GM12801 (cell line): Measurements from ENCODE around the gene SPRYD3.

Experiments used
- TF ChIP-seq, protein P1 (sequence below): IDR thresholded peaks from one replicate; pipeline ENCODE4 v1.5.1; 2011; ENCODE audit warnings: control low read depth; ENCODE audit not compliant: insufficient read length; ENCODE audit errors: extremely low read depth

The SPRYD3 gene

DNA sequence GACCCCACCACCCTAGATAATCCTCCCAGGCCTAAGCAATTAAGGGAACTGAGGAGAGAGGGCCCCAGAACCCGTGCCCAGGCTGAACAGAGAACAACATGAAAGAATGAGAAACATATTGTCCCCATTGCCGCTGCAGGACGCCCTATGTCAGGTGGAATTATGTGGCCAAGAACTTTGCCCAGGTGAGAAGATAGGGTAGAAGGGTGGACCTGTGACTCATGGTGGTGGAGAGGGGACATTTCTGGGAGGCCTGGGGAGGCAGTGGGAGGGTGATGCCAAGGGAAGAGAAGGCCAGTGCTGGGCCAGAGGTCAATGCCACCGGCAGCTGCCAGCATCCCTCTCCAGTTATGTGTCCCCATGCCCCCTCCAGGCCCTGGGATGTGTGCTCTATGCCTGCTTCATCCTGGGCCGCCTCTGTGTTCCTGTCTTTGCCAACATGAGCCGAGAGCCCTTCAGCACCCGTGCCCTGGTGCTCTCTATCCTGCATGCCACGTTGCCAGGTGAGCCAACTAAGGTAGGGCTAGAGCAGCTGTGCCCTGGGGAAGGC lies 39.6 kb upstream of the SPRYD3 start:
- TF ChIP-seq, protein P1, sequence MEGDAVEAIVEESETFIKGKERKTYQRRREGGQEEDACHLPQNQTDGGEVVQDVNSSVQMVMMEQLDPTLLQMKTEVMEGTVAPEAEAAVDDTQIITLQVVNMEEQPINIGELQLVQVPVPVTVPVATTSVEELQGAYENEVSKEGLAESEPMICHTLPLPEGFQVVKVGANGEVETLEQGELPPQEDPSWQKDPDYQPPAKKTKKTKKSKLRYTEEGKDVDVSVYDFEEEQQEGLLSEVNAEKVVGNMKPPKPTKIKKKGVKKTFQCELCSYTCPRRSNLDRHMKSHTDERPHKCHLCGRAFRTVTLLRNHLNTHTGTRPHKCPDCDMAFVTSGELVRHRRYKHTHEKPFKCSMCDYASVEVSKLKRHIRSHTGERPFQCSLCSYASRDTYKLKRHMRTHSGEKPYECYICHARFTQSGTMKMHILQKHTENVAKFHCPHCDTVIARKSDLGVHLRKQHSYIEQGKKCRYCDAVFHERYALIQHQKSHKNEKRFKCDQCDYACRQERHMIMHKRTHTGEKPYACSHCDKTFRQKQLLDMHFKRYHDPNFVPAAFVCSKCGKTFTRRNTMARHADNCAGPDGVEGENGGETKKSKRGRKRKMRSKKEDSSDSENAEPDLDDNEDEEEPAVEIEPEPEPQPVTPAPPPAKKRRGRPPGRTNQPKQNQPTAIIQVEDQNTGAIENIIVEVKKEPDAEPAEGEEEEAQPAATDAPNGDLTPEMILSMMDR: no peak

DNA sequence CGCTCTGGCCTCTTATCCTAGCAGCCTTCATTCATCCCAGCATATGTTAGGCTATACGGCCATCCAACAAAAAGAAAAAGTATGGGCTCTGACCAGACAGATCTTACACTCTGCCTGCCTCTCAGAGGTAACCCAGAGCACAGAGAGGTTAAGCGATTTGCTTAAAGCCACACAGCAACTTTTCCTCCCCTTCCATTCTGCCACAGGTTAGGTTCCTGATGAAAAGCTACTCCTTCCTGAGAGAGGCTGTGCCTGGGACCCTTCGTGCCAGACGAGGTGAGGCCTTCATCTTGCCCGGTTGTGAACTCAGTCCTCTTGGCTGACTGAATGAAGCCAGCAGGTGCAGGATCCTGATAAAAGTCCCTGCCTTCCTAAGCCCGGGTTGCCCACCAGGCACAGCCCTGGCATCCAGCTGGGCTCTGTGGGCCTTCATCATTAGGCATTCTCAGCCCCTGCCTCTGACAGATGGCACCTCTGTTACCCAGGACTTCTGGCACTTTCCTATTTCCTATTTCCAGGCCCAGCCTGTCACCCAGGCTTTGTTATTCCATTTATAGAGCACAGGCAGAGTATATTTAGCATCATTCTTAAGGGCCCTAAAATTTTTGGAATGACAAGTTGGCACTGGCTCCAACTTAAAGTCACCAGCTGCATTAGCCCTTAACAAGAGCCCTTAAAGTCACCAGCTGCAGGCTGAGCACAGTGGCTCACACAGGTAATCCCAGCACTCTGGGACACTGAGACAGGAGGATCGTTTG lies 36.9 kb upstream of the SPRYD3 start:
- TF ChIP-seq, protein P1: no peak

DNA sequence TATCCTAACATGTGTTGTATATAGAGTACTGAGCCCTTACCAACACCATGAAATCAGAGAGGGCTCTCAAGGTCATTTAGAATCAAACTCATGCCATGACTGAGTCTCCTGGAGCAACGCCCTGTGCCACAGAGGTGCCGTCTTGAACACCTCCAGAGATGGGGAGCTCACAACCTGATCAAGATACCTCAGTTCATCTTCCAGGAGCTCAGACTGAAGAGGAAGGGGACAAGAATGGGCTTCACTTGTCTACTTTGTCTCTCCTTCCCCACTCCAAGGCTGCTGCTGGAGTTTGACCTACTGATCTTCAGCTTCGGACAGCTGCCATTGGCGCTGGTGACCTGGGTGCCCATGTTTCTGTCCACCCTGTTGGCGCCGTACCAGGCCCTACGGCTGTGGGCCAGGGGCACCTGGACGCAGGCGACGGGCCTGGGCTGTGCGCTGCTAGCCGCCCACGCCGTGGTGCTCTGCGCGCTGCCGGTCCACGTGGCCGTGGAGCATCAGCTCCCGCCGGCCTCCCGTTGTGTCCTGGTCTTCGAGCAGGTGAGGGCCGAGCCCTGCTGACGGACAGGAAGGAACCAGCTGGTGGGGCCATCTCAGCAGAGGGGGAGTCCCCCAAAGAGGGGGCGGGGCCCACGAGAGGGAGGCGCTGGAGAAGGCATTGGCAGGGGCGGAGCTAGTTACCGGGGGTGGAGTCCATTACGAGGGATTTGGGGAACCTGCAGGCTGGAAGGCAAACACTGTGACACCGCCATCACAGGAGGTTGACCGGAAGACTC lies 36.1 kb upstream of the SPRYD3 start:
- TF ChIP-seq, protein P1: no peak

DNA sequence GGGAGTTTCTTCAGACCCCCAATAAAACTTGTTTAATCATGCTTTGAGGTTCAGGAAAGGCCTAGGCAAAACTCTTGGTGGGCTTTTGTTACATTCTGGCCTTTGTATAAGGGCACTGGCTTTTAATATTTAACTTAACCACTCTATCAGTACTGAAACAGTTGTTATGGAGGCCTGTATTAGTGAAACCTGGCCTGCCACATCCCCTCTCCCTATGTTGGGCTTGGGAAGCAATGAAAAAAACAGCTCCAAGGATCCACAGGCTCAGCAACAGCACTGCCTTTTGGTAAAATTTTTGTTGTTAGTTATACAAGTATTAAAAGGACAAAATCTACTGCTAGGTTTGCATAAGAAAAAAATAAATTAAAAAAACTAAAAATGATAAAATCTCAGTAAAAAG lies 34.8 kb upstream of the SPRYD3 start:
- TF ChIP-seq, protein P1: no peak

DNA sequence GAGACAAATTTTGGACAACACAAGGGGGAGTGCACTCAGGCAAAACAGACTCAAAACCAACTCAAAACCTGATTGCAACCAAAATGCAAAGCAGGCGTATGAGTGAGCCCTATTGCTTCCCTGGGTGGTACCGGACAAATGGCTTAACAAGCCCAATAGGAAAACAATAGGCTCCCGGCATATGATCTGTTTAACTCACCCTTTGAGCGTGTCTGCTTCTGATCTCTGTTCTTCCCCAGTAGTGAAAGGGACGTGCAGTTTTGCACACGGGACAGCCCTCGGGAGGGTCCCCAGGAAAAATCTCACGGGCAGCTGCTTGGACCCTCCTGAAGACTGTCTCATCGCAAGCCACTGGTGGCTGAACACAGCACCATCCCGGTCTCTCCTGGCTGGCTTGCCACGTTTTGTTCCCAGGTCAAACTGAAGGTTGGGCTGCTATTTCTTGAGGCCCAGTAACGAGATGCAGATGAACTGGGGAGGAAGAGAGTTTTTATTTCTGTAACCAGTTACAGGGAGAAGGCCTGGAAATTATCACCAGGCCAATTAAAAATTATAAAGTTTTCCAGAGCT lies 34.0 kb upstream of the SPRYD3 start:
- TF ChIP-seq, protein P1: no peak

DNA sequence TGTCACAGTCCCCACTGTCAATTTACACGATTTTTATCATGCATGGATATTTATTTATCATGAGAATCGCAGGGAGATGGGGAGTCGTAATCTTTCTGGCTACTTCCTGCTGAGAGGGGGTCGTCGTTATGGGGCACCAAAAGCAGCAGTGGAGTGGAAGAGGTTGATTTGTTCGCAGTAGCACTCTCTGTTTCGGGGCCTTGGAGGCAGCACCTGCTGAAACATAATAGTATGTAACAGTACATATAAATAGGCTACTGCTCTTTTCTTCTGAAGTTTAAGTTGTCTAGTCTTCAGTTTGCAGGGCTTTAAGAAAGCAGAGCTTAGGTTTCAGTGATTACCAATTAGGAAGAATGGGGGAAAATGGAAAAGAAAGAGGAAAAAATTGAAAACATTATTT lies 27.9 kb upstream of the SPRYD3 start:
- TF ChIP-seq, protein P1: no peak
